ENCODE results near the gene ANKH.

ANKH gene

DNA sequence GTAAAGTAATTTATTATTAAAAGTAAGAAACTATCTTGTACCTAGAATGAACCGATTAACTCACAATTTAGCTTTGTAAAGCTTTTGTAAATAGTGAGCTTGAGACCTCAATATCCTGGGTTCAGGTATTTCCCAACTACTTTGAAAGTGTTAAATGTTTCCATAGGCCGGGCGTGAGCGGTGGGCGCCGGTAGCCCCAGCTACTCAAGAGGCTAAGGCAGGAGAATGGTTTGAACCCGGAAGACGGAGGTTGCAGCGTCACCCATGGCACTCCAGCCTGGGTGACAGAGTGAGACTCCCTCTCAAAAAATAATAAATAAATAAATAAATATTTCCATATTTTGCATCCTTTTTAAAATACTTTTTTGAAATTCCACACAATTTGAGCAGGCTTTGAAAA is 1.5 kb upstream of the ANKH start:
- peak overlapping the region; percentile 64 for H3K27ac Mint-ChIP-seq
- H3K4me3 Mint-ChIP-seq, result peak overlapping the region; percentile 94
- H3K4me1 Mint-ChIP-seq (ENCODE audit: low read depth), result peaks cover 27% of the 10 kb centered on the region
- no peaks in the 10 kb centered on the region for H3K9me3 Mint-ChIP-seq (ENCODE audit: low read depth)
- H3K36me3 Mint-ChIP-seq, result peaks cover 3% of the 10 kb centered on the region
- H3K27me3 Mint-ChIP-seq, result no peaks in the 10 kb centered on the region

DNA sequence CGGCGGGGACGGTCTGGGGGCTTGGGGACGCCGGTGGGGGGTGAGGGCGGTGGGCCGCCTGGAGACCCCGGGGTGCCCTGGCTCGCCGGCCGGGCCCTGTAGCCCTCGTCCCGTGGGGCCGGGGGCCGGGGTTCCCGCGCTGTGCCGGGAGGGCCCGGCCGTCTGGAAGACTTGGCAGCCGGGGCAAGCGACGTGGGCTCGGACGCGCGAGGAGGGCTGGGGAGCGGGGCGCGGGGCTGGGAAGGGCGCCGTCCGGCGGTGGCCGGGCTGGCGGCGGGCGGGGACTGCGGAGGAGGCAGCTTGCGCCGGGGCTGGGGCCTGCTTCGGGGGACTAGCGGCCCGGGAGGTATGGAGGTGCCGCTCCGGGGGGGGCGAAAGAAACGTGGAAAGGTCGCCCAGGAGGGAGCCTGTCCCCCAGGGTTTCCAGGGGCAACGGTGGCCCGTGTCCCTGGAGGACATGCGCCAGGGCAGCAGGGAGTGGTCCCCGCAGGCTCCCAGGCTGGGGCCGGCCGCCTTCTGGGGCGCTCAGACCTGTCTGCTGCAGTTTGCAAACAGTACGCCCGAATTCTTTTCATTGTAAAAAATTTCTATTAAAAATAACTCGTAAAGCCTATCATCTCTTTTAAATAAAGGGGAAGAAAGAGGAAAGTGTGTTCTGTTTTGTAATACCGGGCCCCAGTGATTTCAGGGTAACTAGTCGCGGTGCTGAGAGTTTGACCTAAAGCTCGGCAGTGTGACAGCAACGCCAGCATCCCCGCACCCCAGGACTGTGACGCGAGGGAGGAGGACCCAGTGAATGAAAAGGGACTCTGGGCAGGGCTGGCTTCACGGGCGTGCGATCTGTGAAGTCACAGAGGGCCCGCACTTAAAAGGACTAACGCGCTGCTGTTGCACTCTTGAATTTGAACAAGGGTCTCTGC is 752 bp upstream of the ANKH start:
- Mint-ChIP-seq H3K36me3 (peaks cover 5% of the 10 kb centered on the region), H3K27ac (peak overlapping the region; percentile 91), H3K27me3 (no peaks in the 10 kb centered on the region), H3K4me1 (ENCODE audit: low read depth) (peaks cover 31% of the 10 kb centered on the region), H3K4me3 (peak overlapping the region; percentile 94), H3K9me3 (ENCODE audit: low read depth) (no peaks in the 10 kb centered on the region)

DNA sequence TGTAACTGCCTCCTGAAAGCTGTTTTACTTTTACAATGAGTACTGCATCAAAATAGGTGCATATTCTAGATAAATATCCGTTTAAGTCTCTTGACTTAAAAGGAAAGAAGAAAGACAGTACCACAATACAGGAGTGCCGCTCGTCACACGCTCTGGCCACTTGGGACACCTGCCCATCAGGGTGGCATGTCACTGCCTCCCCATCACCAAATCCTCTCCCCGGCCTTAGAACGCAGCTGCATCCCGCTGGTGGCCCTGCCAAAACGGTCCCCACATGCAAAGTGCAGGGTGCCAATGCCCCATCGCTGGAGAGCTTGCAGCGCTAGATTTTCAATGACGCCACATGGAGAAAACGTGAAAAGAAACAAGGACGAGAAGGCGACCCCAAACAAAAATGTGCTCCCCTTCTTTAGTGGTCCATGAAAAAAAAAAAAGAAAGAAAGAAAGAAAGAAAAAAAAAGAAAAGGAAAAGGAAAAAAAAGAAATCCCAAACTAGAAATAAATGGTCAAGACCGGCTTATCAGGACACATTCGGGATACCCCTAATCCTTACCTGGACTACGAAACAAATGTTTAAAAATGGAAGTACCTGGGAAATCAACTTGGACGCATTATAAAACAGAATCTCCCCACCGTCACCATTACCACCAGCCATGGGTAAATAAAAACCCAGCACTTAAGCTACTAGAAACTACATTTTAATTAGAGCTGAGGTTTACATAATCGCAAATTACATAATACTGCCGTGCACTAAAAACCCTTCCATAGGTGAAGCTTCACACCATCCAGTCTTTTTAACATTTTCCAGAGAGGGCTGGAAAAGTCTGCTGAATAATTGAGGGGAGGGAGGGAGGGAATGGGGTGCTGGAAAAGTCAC is 1.0 kb downstream of the ANKH start:
- peaks cover 5% of the 10 kb centered on the region for H3K36me3 Mint-ChIP-seq
- H3K9me3 Mint-ChIP-seq (ENCODE audit: low read depth), result no peaks in the 10 kb centered on the region
- H3K27ac Mint-ChIP-seq, result peak overlapping the region; percentile 97
- H3K4me3 Mint-ChIP-seq, result peak overlapping the region; percentile 97
- H3K27me3 Mint-ChIP-seq, result no peaks in the 10 kb centered on the region
- peaks cover 42% of the 10 kb centered on the region for H3K4me1 Mint-ChIP-seq (ENCODE audit: low read depth)

DNA sequence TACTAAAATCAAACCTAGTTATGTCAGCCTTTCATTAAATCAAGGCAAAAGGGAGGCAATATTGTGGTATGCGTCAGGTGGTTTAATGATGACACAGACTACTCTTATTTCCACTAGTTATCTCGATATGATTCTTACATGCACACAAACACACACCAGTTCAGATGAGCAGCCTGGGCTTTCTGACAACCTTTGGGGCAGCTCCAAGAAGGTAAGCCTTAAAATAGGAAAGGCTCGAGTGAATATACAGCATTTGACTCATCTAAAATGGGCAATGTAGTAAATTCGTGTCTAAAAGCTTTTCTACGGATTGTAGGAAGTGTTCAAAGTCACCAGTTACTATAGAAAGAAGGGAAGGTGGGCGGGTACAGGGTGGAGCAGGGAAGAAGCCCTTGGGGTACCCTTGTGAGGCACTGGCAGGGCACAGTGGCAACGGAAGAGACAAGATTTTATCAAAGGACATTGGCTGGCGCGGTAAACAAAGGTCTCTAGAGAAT is 1.9 kb downstream of the ANKH start:
- H3K4me3 Mint-ChIP-seq, result peak overlapping the region; percentile 97
- peaks cover 5% of the 10 kb centered on the region for H3K36me3 Mint-ChIP-seq

DNA sequence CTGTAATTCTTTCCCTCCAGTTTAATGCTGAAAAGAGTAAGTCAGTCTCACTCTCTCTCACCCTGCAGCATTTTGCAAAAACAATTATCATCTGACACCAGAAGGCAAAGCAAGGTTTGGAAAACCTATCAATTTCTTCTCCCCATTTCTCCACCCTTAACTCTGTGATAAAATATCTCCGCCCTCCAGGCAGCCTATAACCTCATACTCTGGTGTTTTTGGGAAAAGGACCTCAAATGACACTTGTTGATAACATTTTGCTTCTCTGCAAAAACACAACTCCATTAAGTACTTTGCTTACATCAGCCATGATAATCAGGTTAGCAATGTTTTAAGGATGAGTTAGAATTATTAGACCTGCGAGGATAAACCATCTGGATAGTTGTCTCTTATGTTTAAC is 2.3 kb downstream of the ANKH start:
- no peaks in the 10 kb centered on the region for H3K9me3 Mint-ChIP-seq (ENCODE audit: low read depth)
- H3K27me3 Mint-ChIP-seq, result no peaks in the 10 kb centered on the region
- H3K27ac Mint-ChIP-seq, result peak overlapping the region; percentile 97

More for the DNA sequence above, 1.9 kb downstream of the ANKH start:
- Mint-ChIP-seq H3K9me3 (ENCODE audit: low read depth) (no peaks in the 10 kb centered on the region), H3K27ac (peak overlapping the region; percentile 97), H3K4me1 (ENCODE audit: low read depth) (peaks cover 44% of the 10 kb centered on the region), H3K27me3 (no peaks in the 10 kb centered on the region)

DNA sequence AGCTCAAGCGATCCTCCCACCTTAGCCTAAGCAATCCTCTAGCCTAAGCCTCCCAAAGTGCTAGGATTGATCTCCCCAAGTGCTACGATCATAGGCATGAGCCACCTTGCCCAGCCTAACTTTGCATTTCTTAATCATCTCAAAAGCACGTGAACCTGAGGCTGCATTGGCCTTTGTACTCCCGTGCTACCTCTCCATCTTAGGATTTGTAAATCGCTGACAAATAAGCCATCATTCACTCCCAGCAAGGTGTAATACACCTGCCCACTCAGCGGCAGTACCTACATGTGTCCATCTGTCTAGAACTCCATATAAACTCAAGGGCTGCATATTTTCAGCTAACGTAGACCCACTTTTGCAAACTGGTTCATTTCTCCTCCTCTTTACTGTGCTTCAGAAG is 2.8 kb downstream of the ANKH start:
- Mint-ChIP-seq H3K27ac (peak overlapping the region; percentile 97), H3K36me3 (peaks cover 5% of the 10 kb centered on the region), H3K4me3 (peak overlapping the region; percentile 97), H3K9me3 (ENCODE audit: low read depth) (no peaks in the 10 kb centered on the region), H3K27me3 (no peaks in the 10 kb centered on the region), H3K4me1 (ENCODE audit: low read depth) (peaks cover 48% of the 10 kb centered on the region)

More for the DNA sequence above, 2.3 kb downstream of the ANKH start:
- Mint-ChIP-seq H3K4me3 (peak overlapping the region; percentile 97), H3K36me3 (peaks cover 5% of the 10 kb centered on the region), H3K4me1 (ENCODE audit: low read depth) (peaks cover 46% of the 10 kb centered on the region)

DNA sequence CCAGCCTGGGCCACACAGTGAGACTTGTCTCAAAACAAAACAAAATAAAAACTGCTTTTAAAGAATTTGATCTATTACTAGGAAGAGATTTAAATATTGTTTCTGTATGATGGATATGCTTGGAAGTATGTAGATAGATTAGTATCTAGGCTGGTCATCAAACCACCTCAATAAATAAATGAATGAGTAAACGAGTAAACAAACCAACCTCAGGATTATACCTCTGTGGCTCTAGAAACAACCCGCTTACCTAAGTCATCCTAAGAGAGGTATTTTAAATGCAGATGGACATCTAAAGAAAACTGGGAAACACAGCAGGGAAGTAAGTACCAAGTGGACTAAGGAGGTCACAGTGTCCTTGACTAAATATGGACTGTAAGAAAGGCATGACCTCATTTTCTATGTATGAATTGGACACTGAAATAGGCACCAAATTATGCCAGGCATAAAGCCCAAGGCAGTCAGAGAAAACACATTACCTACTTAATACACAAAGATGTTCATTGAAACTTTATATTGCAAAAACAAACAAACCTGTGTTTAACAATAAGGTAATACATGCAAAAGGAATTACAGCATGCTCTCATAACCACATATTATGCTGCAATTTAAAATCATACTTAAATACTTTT is 7.3 kb downstream of the ANKH start:
- peaks cover 12% of the 10 kb centered on the region for H3K36me3 Mint-ChIP-seq
- H3K27me3 Mint-ChIP-seq, result no peaks in the 10 kb centered on the region
- no peak overlapping the region for H3K4me3 Mint-ChIP-seq
- no peak overlapping the region for H3K27ac Mint-ChIP-seq
- H3K9me3 Mint-ChIP-seq (ENCODE audit: low read depth), result no peaks in the 10 kb centered on the region
- peaks cover 57% of the 10 kb centered on the region for H3K4me1 Mint-ChIP-seq (ENCODE audit: low read depth)

DNA sequence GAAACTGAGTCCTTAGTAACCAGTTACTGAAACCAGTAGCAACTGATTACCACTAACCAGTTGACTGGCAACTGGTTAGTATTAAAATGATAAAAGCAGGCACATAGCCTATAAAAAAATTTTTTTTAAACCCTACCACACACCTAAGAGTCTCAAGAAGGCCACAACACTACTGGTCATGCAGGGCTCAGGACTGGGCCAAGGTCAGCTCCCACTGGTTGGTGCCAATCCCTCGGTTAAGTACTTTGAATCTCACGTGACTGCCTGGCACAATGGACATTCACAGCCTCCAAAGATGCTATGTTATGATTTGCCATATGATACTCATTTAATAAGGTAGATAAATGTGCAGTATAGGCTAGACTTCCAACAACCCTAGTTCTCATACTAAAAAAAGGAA is 8.5 kb downstream of the ANKH start:
- H3K27me3 Mint-ChIP-seq, result no peaks in the 10 kb centered on the region
- H3K9me3 Mint-ChIP-seq (ENCODE audit: low read depth), result no peaks in the 10 kb centered on the region
- H3K36me3 Mint-ChIP-seq, result peaks cover 13% of the 10 kb centered on the region
- H3K4me1 Mint-ChIP-seq (ENCODE audit: low read depth), result peaks cover 53% of the 10 kb centered on the region
- H3K4me3 Mint-ChIP-seq, result no peak overlapping the region
- peak overlapping the region; percentile 16 for H3K27ac Mint-ChIP-seq

DNA sequence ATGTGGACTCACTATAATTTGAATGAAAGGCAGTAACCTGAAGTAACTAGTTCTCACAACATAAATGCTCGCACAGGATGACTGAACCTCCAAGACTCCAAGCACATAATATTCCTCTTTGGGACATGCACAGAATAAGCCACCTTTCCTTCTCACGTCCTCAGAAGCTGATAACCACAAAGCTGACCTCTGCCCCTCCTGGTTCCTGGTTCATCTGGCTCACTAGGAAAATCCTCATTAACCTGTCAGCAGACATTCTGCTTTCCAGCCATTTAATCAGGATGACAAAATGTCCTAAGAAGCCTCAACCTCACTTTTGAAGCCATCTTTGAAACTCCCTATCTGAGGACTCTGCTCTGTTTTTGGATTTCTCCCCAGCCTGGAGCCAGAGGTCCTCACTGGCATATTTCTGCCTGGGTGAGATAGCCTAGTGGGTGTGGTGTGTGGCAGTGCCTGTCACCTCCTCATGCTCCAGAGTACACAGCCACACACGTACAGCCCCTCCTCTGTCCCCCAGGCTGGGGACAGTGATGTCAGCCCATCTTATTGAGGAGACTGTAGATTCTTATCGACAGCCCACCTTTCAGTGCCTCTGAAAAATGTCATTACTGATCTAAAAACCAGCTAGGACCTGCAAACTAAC is 10.3 kb downstream of the ANKH start:
- Mint-ChIP-seq H3K27ac (no peak overlapping the region), H3K4me1 (ENCODE audit: low read depth) (peaks cover 51% of the 10 kb centered on the region)

DNA sequence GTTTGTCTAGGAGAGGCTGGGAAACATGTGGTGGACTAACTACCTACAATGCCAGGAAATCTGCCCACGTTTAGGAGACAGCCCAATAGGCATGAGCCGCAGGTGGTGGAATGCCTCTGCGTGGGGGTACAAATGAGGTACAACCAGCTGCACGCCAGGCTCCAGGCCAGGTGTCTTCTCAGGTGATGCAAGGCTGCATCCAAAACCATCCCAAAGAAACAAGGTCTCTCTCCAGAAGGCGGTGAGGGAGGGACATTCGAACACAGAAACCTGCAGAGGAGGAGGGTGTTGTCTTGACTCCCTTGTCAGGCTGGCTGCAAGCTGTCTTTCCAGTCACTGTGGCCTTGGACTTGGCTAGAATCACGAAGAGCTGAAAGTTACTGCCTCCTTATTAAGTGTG is 11.6 kb downstream of the ANKH start:
- Mint-ChIP-seq H3K27ac (peak overlapping the region; percentile 16), H3K9me3 (ENCODE audit: low read depth) (no peaks in the 10 kb centered on the region), H3K4me3 (no peak overlapping the region), H3K27me3 (no peaks in the 10 kb centered on the region), H3K4me1 (ENCODE audit: low read depth) (peaks cover 54% of the 10 kb centered on the region), H3K36me3 (peaks cover 13% of the 10 kb centered on the region)

More for the DNA sequence above, 10.3 kb downstream of the ANKH start:
- Mint-ChIP-seq H3K9me3 (ENCODE audit: low read depth) (no peaks in the 10 kb centered on the region), H3K36me3 (peaks cover 13% of the 10 kb centered on the region), H3K4me3 (no peak overlapping the region), H3K27me3 (no peaks in the 10 kb centered on the region)

DNA sequence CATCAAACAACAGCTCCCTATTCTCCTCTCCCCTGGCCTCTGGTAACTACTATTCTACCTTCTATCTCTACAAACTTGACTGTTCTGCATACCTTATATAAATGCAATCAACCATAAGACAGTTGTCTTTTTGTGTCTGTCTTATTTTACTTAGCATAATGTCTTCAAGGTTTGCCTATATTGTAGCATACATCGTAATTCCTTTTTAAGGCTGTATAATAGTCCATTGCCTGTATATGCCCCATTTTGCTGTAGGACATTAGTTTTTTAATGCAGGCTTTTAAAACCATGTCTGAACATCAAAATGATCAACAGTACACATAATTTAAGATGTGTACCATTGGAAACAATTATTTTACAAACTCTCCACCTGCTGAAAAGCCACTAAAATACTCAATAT is 12.4 kb downstream of the ANKH start:
- H3K4me1 Mint-ChIP-seq (ENCODE audit: low read depth), result peaks cover 59% of the 10 kb centered on the region
- H3K9me3 Mint-ChIP-seq (ENCODE audit: low read depth), result no peaks in the 10 kb centered on the region
- H3K36me3 Mint-ChIP-seq, result peaks cover 13% of the 10 kb centered on the region
- H3K27ac Mint-ChIP-seq, result no peak overlapping the region
- H3K27me3 Mint-ChIP-seq, result no peaks in the 10 kb centered on the region
- H3K4me3 Mint-ChIP-seq, result no peak overlapping the region

DNA sequence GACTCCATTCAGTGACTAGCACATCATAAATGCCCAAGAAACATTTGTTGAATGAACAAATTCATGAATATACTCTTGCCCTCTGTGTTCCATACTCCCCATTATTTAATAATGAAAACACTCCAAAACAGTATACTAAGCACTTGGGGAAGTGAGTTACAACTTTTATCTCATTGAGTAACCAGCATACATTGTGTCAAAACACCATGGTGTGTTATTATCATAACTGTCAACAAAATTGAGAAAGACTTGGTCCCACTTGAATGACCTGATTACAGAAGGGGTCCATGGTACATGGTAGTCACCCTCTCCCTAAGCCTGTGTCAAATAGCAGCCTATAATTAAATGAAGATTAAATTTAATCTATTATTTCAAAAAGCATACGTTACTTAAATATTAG is 16.2 kb downstream of the ANKH start:
- Mint-ChIP-seq H3K4me1 (ENCODE audit: low read depth) (peaks cover 51% of the 10 kb centered on the region), H3K9me3 (ENCODE audit: low read depth) (no peaks in the 10 kb centered on the region), H3K4me3 (no peak overlapping the region), H3K27me3 (no peaks in the 10 kb centered on the region), H3K36me3 (peaks cover 12% of the 10 kb centered on the region), H3K27ac (no peak overlapping the region)

DNA sequence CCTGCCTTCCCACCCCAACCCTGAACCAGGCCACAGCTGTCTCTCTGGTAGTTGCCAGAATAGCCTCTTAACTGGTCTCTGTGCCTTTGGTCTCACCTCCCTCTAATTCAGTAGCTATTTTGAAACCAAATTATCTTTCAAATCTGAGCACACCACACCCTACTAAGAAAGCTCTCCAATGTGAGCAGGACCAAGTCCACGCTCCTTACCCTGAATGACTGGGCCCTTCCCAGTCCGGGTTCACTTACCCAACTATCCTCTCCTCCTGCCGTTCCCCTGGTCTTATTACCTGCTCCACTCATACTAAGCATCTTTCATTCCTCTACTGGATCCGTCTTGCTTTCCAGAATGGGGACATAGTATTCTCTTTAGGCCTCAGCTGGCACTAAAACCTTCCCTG is 16.8 kb downstream of the ANKH start:
- Mint-ChIP-seq H3K4me1 (ENCODE audit: low read depth) (peaks cover 49% of the 10 kb centered on the region), H3K27me3 (no peaks in the 10 kb centered on the region), H3K9me3 (ENCODE audit: low read depth) (no peaks in the 10 kb centered on the region), H3K36me3 (peaks cover 9% of the 10 kb centered on the region), H3K27ac (peak overlapping the region; percentile 18), H3K4me3 (no peak overlapping the region)

DNA sequence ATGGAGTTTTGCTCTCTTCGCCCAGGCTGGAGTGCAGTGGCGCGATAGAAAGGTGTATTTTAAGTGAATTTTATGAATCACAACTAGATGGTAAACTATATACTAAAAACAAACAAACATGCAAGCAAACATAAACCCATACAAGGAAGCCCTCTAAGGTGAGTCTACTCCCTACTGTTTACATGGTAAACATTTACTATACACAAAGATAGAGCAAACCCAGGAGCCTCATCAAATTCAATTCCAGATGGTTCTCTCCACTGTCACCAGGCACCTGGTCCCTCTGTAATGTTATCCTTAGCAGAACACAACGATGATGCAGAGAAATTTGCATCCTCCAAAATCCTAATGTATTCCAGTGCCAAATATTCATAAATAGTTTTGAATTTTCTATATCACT is 17.9 kb downstream of the ANKH start:
- Mint-ChIP-seq H3K4me1 (ENCODE audit: low read depth) (peaks cover 43% of the 10 kb centered on the region), H3K36me3 (peaks cover 2% of the 10 kb centered on the region), H3K27me3 (no peaks in the 10 kb centered on the region), H3K4me3 (no peak overlapping the region), H3K27ac (no peak overlapping the region), H3K9me3 (ENCODE audit: low read depth) (no peaks in the 10 kb centered on the region)
